ENCODE results near the gene FAM237B. TPM values are rescaled to one million over a fixed set of nuclear protein-coding genes. Genes with fewer than 3 reads are reported as not detected.
"Not testable (repeated sequence)": the region's sequence is repeated elsewhere in the genome, so short reads cannot be mapped to it uniquely, and the experiment has no call there.

Gene FAM237B
- total RNA-seq (2014; rRNA removed; shearing (Covaris generic)): not detected in 2 replicates
- 0.10 and 0.20 TPM in 2 replicates for polyA plus RNA-seq (2015; cell fraction: cytosol; rRNA removed)
- 0.50 TPM in 1 of 2 replicates, not detected in the other for polyA plus RNA-seq (2015; cell fraction: nucleus; rRNA removed)

- in situ Hi-C loops (cut with HindIII; ENCODE audit: low pct_unique_long_range_greater_than_20kb, low sequenced_read_pairs): loop anchor here (25.0 kb wide), 1 partner anchor 91 kb away; the partner anchor contains the start of gene CLDN12
These were observed at the start of gene FAM237B for GRCh38 chr7:90320801-90321494. Gene FAM237B (minus strand): TSS chr7:90321304. CDS start chr7:90319748, 1,556 bp downstream.

GRCh38 chr7:90351987-90352386 is 30.9 kb upstream of the FAM237B start:
- no peak for DNase-seq (ENCODE audit: low read depth, low spot score)
- in situ Hi-C loops (cut with HindIII; ENCODE audit: low pct_unique_long_range_greater_than_20kb, low sequenced_read_pairs): no loop called here

More at GRCh38 chr7:90320801-90321494, at the start of gene FAM237B:
- DNase-seq (ENCODE audit: low read depth, low spot score): no peak

- in situ Hi-C loops (cut with HindIII; ENCODE audit: low pct_unique_long_range_greater_than_20kb, low sequenced_read_pairs); DNase-seq (ENCODE audit: low read depth, low spot score): not testable (repeated sequence)
These were observed 28.9 kb upstream of the FAM237B start for GRCh38 chr7:90350032-90350431.

- no peak for DNase-seq (ENCODE audit: low read depth, low spot score)
- in situ Hi-C loops (cut with HindIII; ENCODE audit: low pct_unique_long_range_greater_than_20kb, low sequenced_read_pairs): no loop called here
These were observed 28.2 kb upstream of the FAM237B start for GRCh38 chr7:90349305-90349704.

- DNase-seq (ENCODE audit: low read depth, low spot score): no peak
- in situ Hi-C loops (cut with HindIII; ENCODE audit: low pct_unique_long_range_greater_than_20kb, low sequenced_read_pairs): no loop called here
These were observed 26.7 kb upstream of the FAM237B start for GRCh38 chr7:90347759-90348158.

- in situ Hi-C loops (cut with HindIII; ENCODE audit: low pct_unique_long_range_greater_than_20kb, low sequenced_read_pairs): no loop called here
- DNase-seq (ENCODE audit: low read depth, low spot score): peak; percentile 97
These were observed 25.4 kb upstream of the FAM237B start, which contains the start of gene GTPBP10 for GRCh38 chr7:90346336-90347125. Gene GTPBP10 (plus strand): TSS chr7:90346716. CDS start chr7:90346742, 26 bp downstream.

GRCh38 chr7:90345595-90346335 is 24.7 kb upstream of the FAM237B start:
- in situ Hi-C loops (cut with HindIII; ENCODE audit: low pct_unique_long_range_greater_than_20kb, low sequenced_read_pairs): no loop called here
- peak; percentile 59 for DNase-seq (ENCODE audit: low read depth, low spot score)

GRCh38 chr7:90345016-90345415 is 23.9 kb upstream of the FAM237B start:
- DNase-seq (ENCODE audit: low read depth, low spot score): no peak
- in situ Hi-C loops (cut with HindIII; ENCODE audit: low pct_unique_long_range_greater_than_20kb, low sequenced_read_pairs): no loop called here

GRCh38 chr7:90337106-90337505 is 16.0 kb upstream of the FAM237B start:
- in situ Hi-C loops (cut with HindIII; ENCODE audit: low pct_unique_long_range_greater_than_20kb, low sequenced_read_pairs): no loop called here
- no peak for DNase-seq (ENCODE audit: low read depth, low spot score)

GRCh38 chr7:90334926-90335325 is 13.8 kb upstream of the FAM237B start:
- DNase-seq (ENCODE audit: low read depth, low spot score); in situ Hi-C loops (cut with HindIII; ENCODE audit: low pct_unique_long_range_greater_than_20kb, low sequenced_read_pairs): not testable (repeated sequence)

GRCh38 chr7:90334193-90334843 is 13.2 kb upstream of the FAM237B start:
- in situ Hi-C loops (cut with HindIII; ENCODE audit: low pct_unique_long_range_greater_than_20kb, low sequenced_read_pairs): no loop called here
- no peak for DNase-seq (ENCODE audit: low read depth, low spot score)

GRCh38 chr7:90326500-90326899 is 5.4 kb upstream of the FAM237B start:
- in situ Hi-C loops (cut with HindIII; ENCODE audit: low pct_unique_long_range_greater_than_20kb, low sequenced_read_pairs): no loop called here
- no peak for DNase-seq (ENCODE audit: low read depth, low spot score)

- in situ Hi-C loops (cut with HindIII; ENCODE audit: low pct_unique_long_range_greater_than_20kb, low sequenced_read_pairs): loop anchor here (25.0 kb wide), 1 partner anchor 89 kb away; the partner anchor contains the start of gene CLDN12
- no peak for DNase-seq (ENCODE audit: low read depth, low spot score)
These were observed 1.7 kb upstream of the FAM237B start for GRCh38 chr7:90322837-90323236.

GRCh38 chr7:90320418-90320800 is 695 bp downstream of the FAM237B start:
- DNase-seq (ENCODE audit: low read depth, low spot score): no peak
- in situ Hi-C loops (cut with HindIII; ENCODE audit: low pct_unique_long_range_greater_than_20kb, low sequenced_read_pairs): loop anchor here (25.0 kb wide), 1 partner anchor 92 kb away; the partner anchor contains the start of gene CLDN12

- in situ Hi-C loops (cut with HindIII; ENCODE audit: low pct_unique_long_range_greater_than_20kb, low sequenced_read_pairs): loop anchor here (25.0 kb wide), 1 partner anchor 92 kb away; the partner anchor contains the start of gene CLDN12
- no peak for DNase-seq (ENCODE audit: low read depth, low spot score)
These were observed 1.1 kb downstream of the FAM237B start for GRCh38 chr7:90320014-90320413.

- DNase-seq (ENCODE audit: low read depth, low spot score): no peak
- in situ Hi-C loops (cut with HindIII; ENCODE audit: low pct_unique_long_range_greater_than_20kb, low sequenced_read_pairs): loop anchor here (25.0 kb wide), 1 partner anchor 98 kb away; the partner anchor contains the start of gene CLDN12
These were observed 7.2 kb downstream of the FAM237B start for GRCh38 chr7:90313907-90314306.

- DNase-seq (ENCODE audit: low read depth, low spot score): peak; percentile 48
- in situ Hi-C loops (cut with HindIII; ENCODE audit: low pct_unique_long_range_greater_than_20kb, low sequenced_read_pairs): loop anchor here (25.0 kb wide), 1 partner anchor 100 kb away; the partner anchor contains the start of gene CLDN12
These were observed 8.4 kb downstream of the FAM237B start for GRCh38 chr7:90312745-90313144.

Data from SK-MEL-5 (cell line).